ENCODE results near the gene NUTM2G.

- TF ChIP-seq EZH2 (IDR thresholded peaks at IDR 0.05; ENCODE audit: low read length, missing control alignments) = no peak
- TF ChIP-seq, protein P1, sequence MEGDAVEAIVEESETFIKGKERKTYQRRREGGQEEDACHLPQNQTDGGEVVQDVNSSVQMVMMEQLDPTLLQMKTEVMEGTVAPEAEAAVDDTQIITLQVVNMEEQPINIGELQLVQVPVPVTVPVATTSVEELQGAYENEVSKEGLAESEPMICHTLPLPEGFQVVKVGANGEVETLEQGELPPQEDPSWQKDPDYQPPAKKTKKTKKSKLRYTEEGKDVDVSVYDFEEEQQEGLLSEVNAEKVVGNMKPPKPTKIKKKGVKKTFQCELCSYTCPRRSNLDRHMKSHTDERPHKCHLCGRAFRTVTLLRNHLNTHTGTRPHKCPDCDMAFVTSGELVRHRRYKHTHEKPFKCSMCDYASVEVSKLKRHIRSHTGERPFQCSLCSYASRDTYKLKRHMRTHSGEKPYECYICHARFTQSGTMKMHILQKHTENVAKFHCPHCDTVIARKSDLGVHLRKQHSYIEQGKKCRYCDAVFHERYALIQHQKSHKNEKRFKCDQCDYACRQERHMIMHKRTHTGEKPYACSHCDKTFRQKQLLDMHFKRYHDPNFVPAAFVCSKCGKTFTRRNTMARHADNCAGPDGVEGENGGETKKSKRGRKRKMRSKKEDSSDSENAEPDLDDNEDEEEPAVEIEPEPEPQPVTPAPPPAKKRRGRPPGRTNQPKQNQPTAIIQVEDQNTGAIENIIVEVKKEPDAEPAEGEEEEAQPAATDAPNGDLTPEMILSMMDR (conservative IDR thresholded peaks at IDR 0.05 in 1 of 2, IDR thresholded peaks at IDR 0.05 in 1 of 2; ENCODE audit: low read depth in 1 of 2, low read length in 2 of 2) = no peak
Measured at GRCh38 chr9:96884443-96884842, 44.2 kb upstream of the NUTM2G start.
